ENCODE results near the gene COX5A. TPM values are rescaled to one million over a fixed set of nuclear protein-coding genes. Genes with fewer than 3 reads are reported as not detected.

COX5A gene
- total and polyA plus RNA-seq, 2 of the 13 experiments (the other 11 are each of a cell fraction or from before 2014, with no cell fraction given) = 158 to 218 TPM

GRCh38 chr15:74889390-74889882 lies 48.4 kb downstream of the COX5A start (continued):
- TF ChIP-seq ETV5 (CRISPR knock-in tag; IDR thresholded peaks at IDR 0.05; ENCODE audit: borderline replicate concordance) = peak; percentile 22; the same call in 1 of the 2 replicates
- no peak for TF ChIP-seq CBFB (CRISPR knock-in tag; IDR thresholded peaks at IDR 0.05)
- TF ChIP-seq ZNF276 (CRISPR knock-in tag; IDR thresholded peaks at IDR 0.05; ENCODE audit: low read depth) = 0 out of 2 replicates have a peak, but pooled peaks have one; percentile 21
- TF ChIP-seq ZNF142 (CRISPR knock-in tag; IDR thresholded peaks at IDR 0.05) = no peak
- TF ChIP-seq SMARCE1 (IDR thresholded peaks at IDR 0.05; ENCODE audit: borderline replicate concordance) = no peak
- TF ChIP-seq RAD51 (IDR thresholded peaks at IDR 0.05; ENCODE audit: borderline replicate concordance) = no peak
- no peak for TF ChIP-seq ZNF713 (CRISPR knock-in tag; IDR thresholded peaks at IDR 0.05)
- no peak for TF ChIP-seq ZNF282 (IDR thresholded peaks at IDR 0.05; ENCODE audit: partially characterized antibody)
- TF ChIP-seq IRX3 (CRISPR knock-in tag; IDR thresholded peaks at IDR 0.05; ENCODE audit: borderline replicate concordance, low read depth) = 0 out of 2 replicates have a peak, but pooled peaks have one; percentile 20
- no peak for TF ChIP-seq NFYB (CRISPR knock-in tag; IDR thresholded peaks at IDR 0.05)
- no peak for TF ChIP-seq TCF7 (IDR thresholded peaks at IDR 0.05; ENCODE audit: low read depth)
- TF ChIP-seq ZNF512B (CRISPR knock-in tag; IDR thresholded peaks at IDR 0.05; ENCODE audit: borderline replicate concordance) = 0 out of 2 replicates have a peak, but pooled peaks have one; percentile 7
- TF ChIP-seq ZNF224 (CRISPR knock-in tag; IDR thresholded peaks at IDR 0.05) = no peak; the same call in 1 of the 2 replicates
- no peak for TF ChIP-seq DDIT3 (CRISPR knock-in tag; IDR thresholded peaks at IDR 0.05)
- TF ChIP-seq CSRNP1 (CRISPR knock-in tag; IDR thresholded peaks at IDR 0.05) = 0 out of 2 replicates have a peak, but pooled peaks have one; percentile 59

All from HepG2 (cell line).